Measurements from ENCODE around the gene CALN1.

DNA sequence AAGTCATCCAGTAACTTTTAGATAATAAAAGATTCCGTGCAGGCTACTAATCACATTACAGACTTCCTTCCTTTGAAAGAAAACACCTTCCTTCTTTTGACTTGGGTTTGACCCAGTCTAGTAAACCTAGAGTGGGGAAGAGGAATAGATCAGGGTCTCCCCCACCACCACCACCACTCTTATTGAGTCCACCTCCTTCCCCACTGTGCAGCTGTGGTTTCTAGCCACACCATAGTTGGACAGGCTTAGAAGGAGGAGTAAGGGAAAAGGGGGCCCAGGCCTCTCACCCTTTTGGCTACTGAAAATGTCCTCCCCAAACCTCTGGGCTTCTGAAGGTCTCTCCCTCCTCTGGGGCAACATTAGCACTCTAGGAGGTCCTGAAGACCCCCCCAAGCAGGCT lies 372.7 kb downstream of the CALN1 start:
- no peak for TF ChIP-seq POLR2A (IDR thresholded peaks at IDR 0.05)
- TF ChIP-seq, protein P1, sequence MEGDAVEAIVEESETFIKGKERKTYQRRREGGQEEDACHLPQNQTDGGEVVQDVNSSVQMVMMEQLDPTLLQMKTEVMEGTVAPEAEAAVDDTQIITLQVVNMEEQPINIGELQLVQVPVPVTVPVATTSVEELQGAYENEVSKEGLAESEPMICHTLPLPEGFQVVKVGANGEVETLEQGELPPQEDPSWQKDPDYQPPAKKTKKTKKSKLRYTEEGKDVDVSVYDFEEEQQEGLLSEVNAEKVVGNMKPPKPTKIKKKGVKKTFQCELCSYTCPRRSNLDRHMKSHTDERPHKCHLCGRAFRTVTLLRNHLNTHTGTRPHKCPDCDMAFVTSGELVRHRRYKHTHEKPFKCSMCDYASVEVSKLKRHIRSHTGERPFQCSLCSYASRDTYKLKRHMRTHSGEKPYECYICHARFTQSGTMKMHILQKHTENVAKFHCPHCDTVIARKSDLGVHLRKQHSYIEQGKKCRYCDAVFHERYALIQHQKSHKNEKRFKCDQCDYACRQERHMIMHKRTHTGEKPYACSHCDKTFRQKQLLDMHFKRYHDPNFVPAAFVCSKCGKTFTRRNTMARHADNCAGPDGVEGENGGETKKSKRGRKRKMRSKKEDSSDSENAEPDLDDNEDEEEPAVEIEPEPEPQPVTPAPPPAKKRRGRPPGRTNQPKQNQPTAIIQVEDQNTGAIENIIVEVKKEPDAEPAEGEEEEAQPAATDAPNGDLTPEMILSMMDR (IDR thresholded peaks at IDR 0.05): no peak
